Measurements from ENCODE around the gene REG3A. TPM values are rescaled to one million over a fixed set of nuclear protein-coding genes. Genes with fewer than 3 reads are reported as not detected.

Gene REG3A
- total RNA-seq, 1 donor from 2014 or later, result not detected

- H3K9me3 Mint-ChIP-seq, result peaks cover 6% of the 10 kb centered on the region
- H3K4me3 Mint-ChIP-seq, result no peak overlapping the region
- DNase-seq (ENCODE audit: low read depth, low spot score), result no peak
- H3K4me1 Mint-ChIP-seq, result peaks cover 5% of the 10 kb centered on the region
- H3K27ac Mint-ChIP-seq (ENCODE audit: unreplicated experiment), result no peak overlapping the region
- H3K36me3 Mint-ChIP-seq (ENCODE audit: low read depth), result peaks cover 2% of the 10 kb centered on the region
- no peaks in the 10 kb centered on the region for H3K27me3 Mint-ChIP-seq (ENCODE audit: low read depth)
- TF ChIP-seq CTCF (conservative IDR thresholded peaks at IDR 0.05), result no peak
Measured at GRCh38 chr2:79180092-79180491, 20.5 kb upstream of the REG3A start.

GRCh38 chr2:79179036-79179435 lies 19.5 kb upstream of the REG3A start:
- no peak overlapping the region for H3K27ac Mint-ChIP-seq (ENCODE audit: unreplicated experiment)
- TF ChIP-seq CTCF (conservative IDR thresholded peaks at IDR 0.05), result no peak
- peaks cover 5% of the 10 kb centered on the region for H3K4me1 Mint-ChIP-seq
- no peak for DNase-seq (ENCODE audit: low read depth, low spot score)
- H3K9me3 Mint-ChIP-seq, result peaks cover 6% of the 10 kb centered on the region
- H3K36me3 Mint-ChIP-seq (ENCODE audit: low read depth), result peaks cover 2% of the 10 kb centered on the region
- H3K4me3 Mint-ChIP-seq, result no peak overlapping the region
- no peaks in the 10 kb centered on the region for H3K27me3 Mint-ChIP-seq (ENCODE audit: low read depth)

GRCh38 chr2:79178076-79178674 lies 18.6 kb upstream of the REG3A start:
- Mint-ChIP-seq H3K36me3 (ENCODE audit: low read depth) (peaks cover 2% of the 10 kb centered on the region), H3K4me3 (no peak overlapping the region)

GRCh38 chr2:79171348-79171958 lies 11.9 kb upstream of the REG3A start:
- H3K9me3 Mint-ChIP-seq, result peaks cover 11% of the 10 kb centered on the region
- TF ChIP-seq CTCF (conservative IDR thresholded peaks at IDR 0.05), result no peak
- H3K27ac Mint-ChIP-seq (ENCODE audit: unreplicated experiment), result no peak overlapping the region
- DNase-seq (ENCODE audit: low read depth, low spot score), result no peak
- no peaks in the 10 kb centered on the region for H3K4me1 Mint-ChIP-seq
- H3K27me3 Mint-ChIP-seq (ENCODE audit: low read depth), result no peaks in the 10 kb centered on the region
- H3K4me3 Mint-ChIP-seq, result no peak overlapping the region
- H3K36me3 Mint-ChIP-seq (ENCODE audit: low read depth), result no peaks in the 10 kb centered on the region

More at GRCh38 chr2:79178076-79178674, 18.6 kb upstream of the REG3A start:
- Mint-ChIP-seq H3K27ac (ENCODE audit: unreplicated experiment) (no peak overlapping the region), H3K27me3 (ENCODE audit: low read depth) (no peaks in the 10 kb centered on the region), H3K9me3 (peaks cover 6% of the 10 kb centered on the region), H3K4me1 (peaks cover 5% of the 10 kb centered on the region)
- no peak for DNase-seq (ENCODE audit: low read depth, low spot score)
- TF ChIP-seq CTCF (conservative IDR thresholded peaks at IDR 0.05), result no peak

- no peak for TF ChIP-seq CTCF (conservative IDR thresholded peaks at IDR 0.05)
- no peaks in the 10 kb centered on the region for H3K4me1 Mint-ChIP-seq
- H3K36me3 Mint-ChIP-seq (ENCODE audit: low read depth), result no peaks in the 10 kb centered on the region
Measured at GRCh38 chr2:79162801-79163200, 3.2 kb upstream of the REG3A start.

More at GRCh38 chr2:79162801-79163200, 3.2 kb upstream of the REG3A start:
- Mint-ChIP-seq H3K4me3 (no peak overlapping the region), H3K27me3 (ENCODE audit: low read depth) (no peaks in the 10 kb centered on the region), H3K27ac (ENCODE audit: unreplicated experiment) (no peak overlapping the region), H3K9me3 (peaks cover 3% of the 10 kb centered on the region)
- DNase-seq (ENCODE audit: low read depth, low spot score), result no peak
